Measurements from ENCODE around the gene STK25.
"Not testable (repeated sequence)": the region's sequence is repeated elsewhere in the genome, so short reads cannot be mapped to it uniquely, and the experiment has no call there.

The STK25 gene

DNA sequence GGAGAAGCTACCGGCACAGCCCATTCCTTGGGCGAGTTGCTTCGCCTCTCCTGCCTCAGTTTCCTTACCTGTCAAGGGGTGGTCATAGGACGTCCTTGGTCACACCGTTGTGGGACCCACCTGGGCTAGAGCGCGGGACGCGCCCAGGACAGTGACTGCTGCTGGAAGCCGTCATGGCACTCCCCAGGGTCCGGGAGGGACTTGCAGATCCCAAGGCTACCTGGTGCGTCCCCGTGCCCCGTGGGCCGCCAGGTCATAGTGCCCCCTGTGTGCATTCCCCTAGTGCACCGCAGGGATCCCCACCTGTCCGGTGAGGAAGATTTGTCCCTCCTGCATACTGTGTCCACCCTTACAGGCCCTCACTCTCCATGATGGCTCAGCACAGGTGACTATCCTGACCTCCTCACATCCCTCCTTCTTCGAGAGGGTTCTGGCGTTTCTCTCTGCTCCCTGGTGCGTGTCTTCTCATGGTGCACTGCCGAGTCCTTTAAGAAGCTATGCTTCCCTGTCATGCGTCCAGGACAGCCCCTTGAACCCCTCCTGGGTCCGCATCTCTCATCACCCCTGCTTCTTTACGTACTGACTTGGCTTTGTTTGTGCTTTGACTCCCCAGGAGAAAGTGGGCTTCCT lies 886 bp upstream of the STK25 start:
- no peak for DNase-seq (ENCODE audit: low read depth in 2 of 2)

GRCh38 chr2:241507430-241508239 lies 749 bp downstream of the STK25 start:
- DNase-seq (ENCODE audit: low read depth in 2 of 2): peak in 1 of 2 donors; percentile 8

DNA sequence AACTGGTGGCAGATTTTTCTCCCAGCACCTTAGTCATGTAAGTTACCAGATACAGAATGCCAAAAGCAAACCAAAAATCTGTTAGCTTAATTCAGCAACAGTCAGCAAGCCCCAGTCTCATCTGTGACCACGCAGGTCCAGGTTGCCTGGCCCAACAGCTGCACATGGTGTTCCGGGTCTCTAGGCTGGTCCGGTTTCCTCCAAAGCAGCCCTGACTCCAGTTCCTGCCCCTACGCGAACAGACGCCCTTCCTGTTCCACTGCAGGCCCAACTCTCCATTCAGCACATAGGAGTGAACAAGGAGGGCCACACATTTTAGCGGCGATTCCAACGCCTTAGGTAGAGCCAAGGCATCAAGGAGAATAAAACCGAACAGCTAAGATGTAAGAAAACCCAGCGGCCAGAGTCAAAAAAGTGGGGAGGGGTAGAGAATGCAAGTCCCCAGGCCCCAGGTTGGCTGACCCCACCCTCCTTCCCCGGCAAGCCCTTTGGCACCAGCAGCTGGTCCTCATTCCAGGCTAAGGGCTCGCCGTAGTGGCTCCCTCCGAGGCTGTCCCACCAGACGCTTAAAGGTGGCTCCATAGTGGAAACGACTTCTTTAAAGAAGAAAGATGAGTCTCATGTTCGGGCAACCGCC lies 1.5 kb downstream of the STK25 start:
- no peak for DNase-seq (ENCODE audit: low read depth in 2 of 2)

GRCh38 chr2:241506317-241506716 lies 2.1 kb downstream of the STK25 start:
- not testable (repeated sequence) for DNase-seq (ENCODE audit: low read depth in 2 of 2)

DNA sequence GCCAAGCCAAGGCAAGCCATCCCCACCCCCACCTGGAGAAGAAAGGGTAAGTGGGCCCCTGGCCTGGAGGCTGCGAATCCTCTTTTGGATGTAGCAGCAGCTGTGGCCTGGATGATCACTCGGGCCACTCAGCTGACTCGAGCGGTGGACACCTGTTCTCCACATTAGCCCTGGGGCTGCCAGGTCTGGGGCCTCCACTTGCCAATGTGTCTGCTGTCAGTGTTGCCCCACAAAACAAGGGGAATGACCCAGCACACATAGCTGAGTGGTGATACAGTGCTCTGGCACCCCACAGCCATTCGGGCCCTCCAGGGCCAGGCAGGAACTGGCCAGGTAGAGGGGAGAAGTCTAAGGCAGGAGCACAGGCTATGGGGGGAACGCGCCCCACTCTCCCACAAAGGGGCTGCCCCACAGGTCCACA lies 2.6 kb downstream of the STK25 start:
- no peak for DNase-seq (ENCODE audit: low read depth in 2 of 2)

- DNase-seq (ENCODE audit: low read depth in 2 of 2): no peak
Measured at GRCh38 chr2:241505086-241505780, 3.2 kb downstream of the STK25 start.

DNA sequence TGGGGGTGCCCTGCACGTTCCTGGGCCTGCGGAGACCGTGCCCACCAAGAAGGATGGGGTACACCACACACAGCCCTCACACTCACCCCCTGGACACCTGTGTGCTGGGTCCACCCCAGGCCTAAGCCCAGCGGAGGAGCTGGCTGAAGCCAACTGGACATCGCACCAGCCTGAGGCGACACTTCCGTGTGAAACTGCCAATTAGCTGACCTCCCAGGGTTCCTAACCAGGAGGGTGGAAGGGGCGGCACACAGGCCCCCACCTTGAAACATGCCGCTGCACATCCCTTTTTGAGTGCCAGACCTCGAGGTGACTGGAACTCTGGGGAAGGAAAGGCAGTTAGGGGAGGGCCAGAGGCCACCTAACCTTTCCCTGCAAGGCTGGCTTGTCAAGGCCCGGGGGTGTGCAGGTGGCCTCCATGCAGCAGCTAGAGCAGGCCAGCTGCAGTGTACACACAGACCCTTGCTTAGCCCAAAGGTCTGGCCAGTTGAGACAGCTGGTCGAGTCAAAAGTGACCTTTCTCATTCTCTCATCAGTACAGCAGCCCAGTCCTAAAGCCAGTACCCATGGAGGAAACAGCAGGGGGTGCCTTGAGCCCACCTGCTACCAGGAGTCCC lies 4.5 kb downstream of the STK25 start:
- no peak for DNase-seq (ENCODE audit: low read depth in 2 of 2)

- no peak for DNase-seq (ENCODE audit: low read depth in 2 of 2)
Measured at GRCh38 chr2:241502281-241502680, 6.1 kb downstream of the STK25 start.

- DNase-seq (ENCODE audit: low read depth in 2 of 2): no peak
Measured at GRCh38 chr2:241501551-241501950, 6.8 kb downstream of the STK25 start.

GRCh38 chr2:241501099-241501541 lies 7.3 kb downstream of the STK25 start:
- no peak for DNase-seq (ENCODE audit: low read depth in 2 of 2)

DNA sequence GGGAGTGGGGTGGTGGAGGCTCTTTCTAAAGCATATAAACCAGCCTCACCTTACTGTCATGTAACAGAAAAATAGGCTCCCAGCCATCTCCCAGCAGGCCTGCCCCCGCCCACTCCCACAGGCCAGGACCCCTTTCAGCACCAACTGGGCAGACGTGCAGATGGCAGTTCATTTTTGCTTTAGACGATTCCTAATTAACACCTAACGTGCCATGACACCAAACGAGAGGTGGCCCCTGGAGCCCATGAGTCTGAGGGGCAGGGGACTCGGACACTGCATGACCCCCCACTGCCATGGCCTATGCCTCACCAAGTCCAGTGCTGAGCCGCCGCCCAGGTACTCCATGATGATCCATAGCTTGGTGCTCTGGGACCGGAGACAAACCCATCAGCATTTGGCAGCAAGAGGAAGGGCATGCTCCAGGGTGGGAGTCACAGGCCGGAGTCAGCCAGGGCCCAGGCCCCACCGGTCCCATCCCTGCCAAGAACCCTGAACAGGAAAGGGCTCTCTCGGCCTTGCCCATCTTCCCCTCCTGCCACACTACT lies 7.9 kb downstream of the STK25 start:
- DNase-seq (ENCODE audit: low read depth in 2 of 2): no peak

DNA sequence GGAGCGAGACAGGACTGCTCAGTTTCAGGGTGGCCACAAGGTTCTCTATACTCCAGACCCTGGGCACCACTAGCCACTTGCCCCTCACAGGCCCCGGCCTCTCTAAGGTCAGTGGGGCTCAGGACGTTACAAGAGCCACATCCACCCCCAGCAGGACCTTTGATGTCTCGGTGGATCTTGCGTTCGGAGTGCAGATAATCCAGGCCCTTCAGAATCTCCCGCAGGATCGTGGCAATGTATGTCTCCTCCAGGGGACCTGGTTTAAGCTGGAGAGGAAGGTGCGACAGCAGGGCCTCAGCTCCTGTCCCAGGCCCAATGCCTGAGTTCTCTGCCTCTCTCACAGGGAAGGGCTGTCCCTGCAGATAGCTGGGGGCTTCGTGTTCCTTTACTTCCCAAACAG lies 8.4 kb downstream of the STK25 start:
- DNase-seq (ENCODE audit: low read depth in 2 of 2): no peak

DNA sequence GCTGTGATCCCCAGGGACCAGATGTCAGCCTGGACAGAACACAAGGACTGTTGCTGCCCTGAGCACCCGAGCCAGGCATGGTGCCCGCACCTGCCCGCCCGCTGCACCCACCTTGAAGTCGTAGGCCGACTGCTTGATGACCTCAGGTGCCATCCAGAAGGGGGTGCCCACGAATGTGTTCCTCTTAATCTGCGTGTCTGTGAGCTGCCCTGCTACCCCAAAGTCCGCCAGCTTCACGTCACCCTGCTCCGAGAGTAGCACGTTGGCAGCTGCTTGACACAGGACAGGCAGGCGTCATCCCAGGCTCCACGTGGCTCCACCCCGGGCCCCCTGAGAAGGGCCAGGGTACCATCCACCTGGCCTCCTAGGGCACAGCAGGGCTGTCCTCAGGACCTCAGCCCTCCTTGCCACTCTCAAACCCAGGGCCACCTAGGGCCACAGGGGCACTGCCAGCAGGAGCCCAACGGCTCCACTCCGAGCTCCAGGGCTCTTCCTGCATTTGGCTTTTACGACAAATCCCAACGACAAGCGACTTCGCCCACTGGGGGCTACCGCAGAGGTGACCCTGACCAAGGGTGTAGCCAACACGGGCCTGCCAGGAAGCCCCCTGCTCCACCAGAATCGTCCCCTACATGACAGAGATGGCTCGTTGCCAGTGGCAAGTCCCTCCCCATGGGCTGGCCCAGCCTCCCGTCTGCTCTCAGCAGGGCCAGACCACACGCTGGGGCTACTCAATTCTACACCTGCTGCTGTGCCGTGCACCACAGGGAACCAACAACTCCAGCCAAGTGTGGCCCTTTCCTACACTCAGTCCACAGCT lies 9.0 kb downstream of the STK25 start:
- no peak for DNase-seq (ENCODE audit: low read depth in 2 of 2)

DNA sequence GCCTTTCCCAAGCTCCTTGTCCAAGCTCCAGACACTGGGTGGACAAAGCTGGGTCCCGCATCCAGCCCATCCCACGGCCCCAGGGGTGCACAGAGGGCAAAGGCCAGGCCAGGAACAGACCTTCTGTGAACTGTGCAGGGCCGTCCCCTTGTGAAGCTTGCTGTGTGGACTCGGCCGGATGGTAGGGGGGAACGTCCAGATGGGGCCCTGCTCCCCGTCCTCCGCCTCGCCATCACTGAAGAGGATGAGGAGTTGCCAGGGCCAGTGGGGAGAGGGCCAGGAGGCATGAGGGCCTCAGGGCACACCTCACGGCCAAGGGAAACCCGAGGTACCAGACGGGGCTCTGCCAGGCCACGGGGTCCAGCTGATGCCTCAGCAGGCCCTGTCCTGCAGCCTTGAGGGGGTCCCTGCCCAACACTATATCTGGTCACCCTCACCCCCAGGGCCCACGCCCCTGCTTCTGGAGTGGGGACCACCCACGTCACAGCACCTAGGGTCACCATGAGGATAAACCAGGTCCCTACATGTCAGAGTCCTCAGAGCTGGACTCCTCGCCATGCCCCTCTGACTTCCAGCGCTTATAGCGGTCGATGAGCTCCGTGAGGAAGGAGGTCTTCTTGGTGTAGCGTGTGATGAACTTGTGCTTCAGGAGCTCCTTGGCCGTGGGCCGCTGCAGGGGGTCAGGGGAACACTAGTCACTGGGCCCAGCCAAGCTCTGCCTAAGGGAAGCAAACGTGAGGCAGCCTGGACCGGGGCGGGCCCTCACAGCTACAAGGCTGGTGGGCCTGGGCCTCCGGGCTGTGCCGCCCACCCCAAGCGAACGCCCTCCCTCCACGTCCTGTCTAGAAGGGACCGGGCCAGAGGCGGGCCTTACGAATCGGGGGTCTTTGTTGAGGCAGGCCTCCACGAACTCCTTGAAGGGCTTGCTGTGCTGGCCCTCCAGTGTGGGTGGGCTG lies 10.0 kb downstream of the STK25 start:
- no peak for DNase-seq (ENCODE audit: low read depth in 2 of 2)

DNA sequence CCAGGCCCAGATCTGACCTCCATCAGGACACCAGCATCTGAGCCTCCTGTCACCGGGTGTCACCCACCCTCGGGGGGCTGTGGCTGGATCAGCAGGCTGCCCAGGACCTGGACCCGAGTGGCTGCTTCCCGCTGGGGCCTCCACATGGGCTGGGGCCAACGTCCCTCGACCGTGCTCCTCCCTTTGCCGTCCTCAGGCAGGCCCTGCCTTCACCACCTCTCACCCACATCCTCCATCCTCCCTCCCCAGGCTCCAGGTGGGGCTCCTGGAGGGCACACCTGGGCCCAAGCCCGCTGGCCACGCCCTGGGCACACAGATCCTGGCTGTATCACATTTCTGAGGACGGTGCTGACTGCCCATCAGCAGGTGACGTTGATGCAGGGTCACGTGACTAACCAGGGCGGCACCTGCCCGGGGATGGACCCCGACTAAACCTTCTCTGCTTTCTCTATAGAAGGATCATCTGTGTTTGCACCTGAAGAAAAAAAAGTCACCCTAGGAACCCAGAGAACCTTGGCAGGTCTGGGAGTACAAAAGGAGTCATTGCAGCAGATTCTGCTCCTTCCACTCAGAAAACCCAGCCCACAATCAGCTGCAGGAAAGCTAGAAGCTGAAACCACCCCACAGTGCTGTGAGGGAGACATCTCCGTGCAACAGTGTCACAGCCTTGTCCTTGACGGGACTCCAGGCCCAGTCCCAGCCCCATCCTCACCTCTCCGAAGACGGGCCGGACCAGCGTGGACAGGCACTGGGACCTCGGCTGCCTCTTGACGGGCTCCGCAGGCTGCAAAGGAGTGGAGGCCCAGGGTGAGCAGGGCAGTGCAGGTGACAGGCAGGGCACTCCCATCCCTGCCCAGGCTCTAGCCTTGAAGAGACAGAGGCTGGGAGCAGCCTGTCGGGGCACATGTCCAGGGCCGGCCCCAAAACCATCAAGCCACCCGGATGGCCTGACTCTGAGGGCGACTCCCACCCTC lies 11.2 kb downstream of the STK25 start:
- no peak for DNase-seq (ENCODE audit: low read depth in 2 of 2)

GRCh38 chr2:241496003-241496707 lies 12.2 kb downstream of the STK25 start:
- no peak for DNase-seq (ENCODE audit: low read depth in 2 of 2)

- no peak for DNase-seq (ENCODE audit: low read depth in 2 of 2)
Measured at GRCh38 chr2:241495172-241496002, 13.0 kb downstream of the STK25 start.

Measured in stimulated activated CD4-positive, alpha-beta T cell treated with anti-CD3 and anti-CD28 coated beads, Interleukin-1b, Interleukin-23, amount 100 ng/mL, for 1 hour (primary cell).